Erythroblast (primary cell): ENCODE data around the gene RC3H1.
A peak's percentile ranks its signal among the peaks of the same experiment; 100 is the strongest.

Experiments
- DNase-seq, 2 experiments: peaks; one replicate each; lab custom pipeline; 2025; lab: John Stamatoyannopoulos, UW
- GATA1 ChIP-seq: IDR thresholded peaks from 2 replicates; pipeline ENCODE4 v1.6.1; 2011; ENCODE audit warnings: low read depth, mild to moderate bottlenecking, control low read depth, low read length, moderate library complexity
- POLR2A ChIP-seq: IDR thresholded peaks from 2 replicates; pipeline ENCODE4 v1.6.1; 2011; ENCODE audit warnings: mild to moderate bottlenecking, low read length

Gene RC3H1

GRCh38 chr1:174041369-174041768 lies 19.2 kb upstream of the RC3H1 start:
- TF ChIP-seq POLR2A (no peak), GATA1 (no peak)
- no peak for DNase-seq

- peak in 1 of 2 experiments; percentile 14 for DNase-seq
- TF ChIP-seq GATA1, result no peak
These were observed 18.2 kb upstream of the RC3H1 start for GRCh38 chr1:174040387-174040786.

DNA sequence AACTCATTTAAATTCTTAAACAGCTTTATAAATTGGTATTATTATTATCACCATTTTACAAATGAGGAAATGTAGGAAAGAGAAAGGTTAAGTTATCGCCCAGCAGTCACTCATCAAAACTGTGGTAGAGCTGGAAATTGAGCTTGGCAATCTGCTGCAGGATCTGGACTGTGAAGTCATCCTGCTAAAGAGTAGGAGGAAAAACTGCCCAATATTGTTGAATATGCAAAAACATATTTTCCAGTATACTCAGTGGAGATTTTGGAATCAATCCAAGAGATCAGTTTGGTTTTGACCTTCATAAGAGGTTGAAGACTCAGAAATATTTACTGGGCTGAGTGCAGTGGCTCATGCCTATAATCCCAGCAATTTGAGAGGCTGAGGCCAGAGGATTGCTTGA lies 16.9 kb upstream of the RC3H1 start:
- no peak for TF ChIP-seq GATA1
- no peak for TF ChIP-seq POLR2A
- no peak for DNase-seq

DNA sequence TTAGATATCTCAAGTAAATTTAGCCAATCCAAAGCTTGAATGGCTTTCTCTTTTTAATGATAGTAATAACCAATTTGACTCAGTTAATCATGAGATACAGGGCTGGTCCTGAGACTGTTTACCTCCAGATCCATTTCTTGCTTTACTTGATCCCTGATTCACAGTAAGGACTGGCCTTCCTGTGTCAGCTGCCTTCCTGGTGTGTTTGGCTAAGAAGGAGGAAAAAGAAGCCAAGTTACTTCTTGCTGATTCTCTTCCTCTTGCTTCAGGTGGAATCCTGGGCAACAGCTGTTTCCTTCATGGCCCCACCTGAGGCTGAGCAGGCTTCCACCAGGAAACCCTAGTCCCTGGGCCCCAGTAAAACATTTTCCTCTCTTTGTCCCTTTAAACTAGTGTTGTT lies 14.6 kb upstream of the RC3H1 start:
- no peak for DNase-seq
- no peak for TF ChIP-seq GATA1
- TF ChIP-seq POLR2A, result no peak

DNA sequence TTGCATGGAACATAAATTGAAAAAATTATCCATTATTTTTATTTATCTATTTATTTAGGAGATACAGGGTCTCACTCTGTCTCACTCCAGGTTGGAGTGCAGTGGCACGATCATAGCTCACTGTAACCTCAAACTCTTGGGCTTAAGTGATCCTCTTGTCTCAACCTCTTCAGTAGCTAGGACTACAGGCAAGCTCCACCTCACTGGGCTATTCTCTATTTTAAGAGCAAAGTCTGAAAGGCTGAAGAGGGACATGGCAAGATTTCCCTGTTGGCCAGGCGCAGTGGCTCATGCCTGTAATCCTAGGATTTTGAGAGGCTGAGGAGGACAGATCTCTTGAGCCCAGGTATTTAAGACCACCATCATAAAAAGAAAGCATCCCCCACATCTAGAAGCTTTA lies 14.0 kb upstream of the RC3H1 start:
- TF ChIP-seq POLR2A (no peak), GATA1 (no peak)
- no peak for DNase-seq

GRCh38 chr1:174032671-174033222 lies 10.6 kb upstream of the RC3H1 start:
- no peak for DNase-seq
- TF ChIP-seq GATA1, result no peak
- TF ChIP-seq POLR2A, result no peak

GRCh38 chr1:174031099-174031498 lies 8.9 kb upstream of the RC3H1 start:
- TF ChIP-seq GATA1 (no peak), POLR2A (no peak)
- DNase-seq, result no peak

- DNase-seq, result peak in 1 of 2 experiments; percentile 44
- no peak for TF ChIP-seq POLR2A
- no peak for TF ChIP-seq GATA1
These were observed 6.3 kb upstream of the RC3H1 start for GRCh38 chr1:174028495-174028894.

DNA sequence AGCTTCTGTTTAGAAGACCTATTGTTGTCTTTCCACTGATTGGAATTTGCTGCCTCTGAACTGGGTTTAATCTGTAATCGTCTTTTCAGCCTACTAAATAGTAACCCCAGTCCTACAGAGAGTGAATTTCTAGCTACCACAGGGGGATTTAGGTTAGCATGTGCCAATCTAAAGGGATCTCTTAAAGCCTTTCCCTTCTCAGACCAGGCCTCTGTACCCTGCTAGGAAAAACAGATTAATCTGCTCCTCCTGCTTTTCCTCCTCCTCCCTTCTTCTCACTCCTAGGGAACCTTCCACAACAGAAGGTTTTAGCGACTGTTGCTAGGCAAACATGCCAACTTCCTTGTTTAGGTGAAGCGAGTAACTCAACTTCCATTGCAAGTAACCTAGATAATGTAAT lies 1.3 kb upstream of the RC3H1 start:
- no peak for TF ChIP-seq GATA1
- TF ChIP-seq POLR2A, result no peak
- peak; percentile 16 to 33 for DNase-seq

GRCh38 chr1:174022976-174023277 lies 770 bp upstream of the RC3H1 start:
- DNase-seq, result peak in 1 of 2 experiments; percentile 31
- no peak for TF ChIP-seq GATA1
- no peak for TF ChIP-seq POLR2A

GRCh38 chr1:174021591-174022079 lies 522 bp downstream of the RC3H1 start:
- DNase-seq, result peak; percentile 79 to 84
- no peak for TF ChIP-seq POLR2A
- no peak for TF ChIP-seq GATA1

- DNase-seq, result no peak
- no peak for TF ChIP-seq GATA1
- TF ChIP-seq POLR2A, result no peak
These were observed 3.6 kb downstream of the RC3H1 start for GRCh38 chr1:174018565-174018964.

DNA sequence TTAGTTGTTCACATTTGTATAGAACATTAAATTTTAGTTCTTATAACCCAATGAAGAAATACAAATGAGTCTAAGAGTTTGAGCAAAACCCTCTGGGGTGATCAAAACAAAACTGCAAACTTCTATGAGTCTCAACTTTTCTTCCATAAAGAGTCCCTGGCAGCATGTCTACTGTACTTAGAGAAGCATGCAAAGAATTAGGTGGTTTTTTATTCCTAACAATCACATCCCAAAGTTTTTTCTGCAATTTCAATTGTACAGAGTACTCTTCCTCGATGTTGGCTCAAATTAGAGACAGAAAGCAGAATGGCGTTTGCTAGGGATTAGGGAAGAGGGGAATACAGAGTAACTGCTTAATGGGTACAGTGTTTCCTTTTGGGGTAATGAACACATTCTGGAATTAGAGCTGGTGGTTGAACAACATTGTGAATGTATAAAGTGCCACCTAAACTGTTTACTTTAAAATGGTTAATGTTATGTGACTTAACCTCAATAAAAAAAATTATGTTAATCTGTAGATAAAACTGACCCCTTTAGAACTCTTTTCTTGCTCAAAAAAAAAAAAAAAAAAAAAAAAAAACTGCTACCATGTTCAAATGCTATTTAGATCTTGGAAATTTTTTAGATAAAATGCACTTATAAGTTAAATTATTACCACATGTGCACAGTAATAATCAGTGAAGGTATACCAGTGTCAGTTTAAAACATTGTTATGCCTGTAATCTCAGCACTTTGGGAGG lies 4.8 kb downstream of the RC3H1 start:
- TF ChIP-seq GATA1, result no peak
- no peak for TF ChIP-seq POLR2A
- no peak for DNase-seq

DNA sequence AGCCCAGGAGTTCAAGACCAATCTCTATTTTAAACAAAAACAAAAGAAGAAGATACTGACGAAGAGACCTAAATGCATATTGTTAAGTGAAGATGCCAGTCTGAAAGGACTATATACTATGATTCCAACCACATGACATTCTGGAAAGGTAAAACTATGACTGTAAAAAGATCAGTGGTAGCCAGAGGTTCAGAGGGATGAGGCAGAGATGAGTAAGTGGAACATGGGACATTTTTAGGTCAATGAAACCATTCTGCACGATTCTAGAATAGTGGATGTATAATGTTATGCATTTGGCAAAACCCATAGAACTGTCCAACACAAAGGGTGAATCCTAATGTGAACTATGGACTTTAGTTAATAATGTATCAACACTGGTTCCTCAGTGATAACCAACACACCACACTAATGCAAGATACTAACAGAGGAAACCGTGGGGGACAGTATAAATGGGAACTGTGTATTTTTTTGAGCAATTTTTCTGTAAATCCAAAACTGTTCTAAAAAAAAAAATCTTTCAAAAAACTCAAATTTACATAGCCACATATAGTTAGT lies 8.2 kb downstream of the RC3H1 start:
- no peak for TF ChIP-seq POLR2A
- no peak for TF ChIP-seq GATA1
- no peak for DNase-seq
